ENCODE measurements around the gene PGBD4. TPM values are rescaled to one million over a fixed set of nuclear protein-coding genes. Genes with fewer than 3 reads are reported as not detected.

PGBD4 gene
- polyA plus RNA-seq (ENCODE audit: insufficient read length in 3 of 3), result 1 to 10 TPM; 2.0 to 2.3 (median 2.0) TPM

- DNase-seq (ENCODE audit: low read depth in 3 of 3, low spot score in 2 of 3), result peak; percentile 95 to 98 (median 97)
These were observed at the start of gene PGBD4, which contains the start of gene EMC7 for GRCh38 chr15:34101366-34102174. Gene PGBD4 (plus strand): TSS chr15:34102083. CDS start chr15:34102532, 449 bp downstream. Gene EMC7 (minus strand): TSS chr15:34101862. CDS start chr15:34101839, 23 bp downstream.

GRCh38 chr15:34054081-34054707 is 47.7 kb upstream of the PGBD4 start:
- no peak for DNase-seq (ENCODE audit: low read depth in 3 of 3, low spot score in 2 of 3)

GRCh38 chr15:34055868-34056595 is 45.9 kb upstream of the PGBD4 start:
- no peak for DNase-seq (ENCODE audit: low read depth in 3 of 3, low spot score in 2 of 3)

GRCh38 chr15:34056911-34057310 is 45.0 kb upstream of the PGBD4 start:
- DNase-seq (ENCODE audit: low read depth in 3 of 3, low spot score in 2 of 3), result no peak

GRCh38 chr15:34059476-34059875 is 42.4 kb upstream of the PGBD4 start:
- DNase-seq (ENCODE audit: low read depth in 3 of 3, low spot score in 2 of 3), result no peak

GRCh38 chr15:34059946-34060345 is 41.9 kb upstream of the PGBD4 start:
- no peak for DNase-seq (ENCODE audit: low read depth in 3 of 3, low spot score in 2 of 3)

GRCh38 chr15:34064438-34064837 is 37.4 kb upstream of the PGBD4 start:
- DNase-seq (ENCODE audit: low read depth in 3 of 3, low spot score in 2 of 3), result no peak

GRCh38 chr15:34065261-34065660 is 36.6 kb upstream of the PGBD4 start:
- no peak for DNase-seq (ENCODE audit: low read depth in 3 of 3, low spot score in 2 of 3)

GRCh38 chr15:34065941-34066340 is 35.9 kb upstream of the PGBD4 start:
- DNase-seq (ENCODE audit: low read depth in 3 of 3, low spot score in 2 of 3), result no peak

- DNase-seq (ENCODE audit: low read depth in 3 of 3, low spot score in 2 of 3), result no peak
These were observed 31.9 kb upstream of the PGBD4 start for GRCh38 chr15:34070003-34070402.

- no peak for DNase-seq (ENCODE audit: low read depth in 3 of 3, low spot score in 2 of 3)
These were observed 25.1 kb upstream of the PGBD4 start for GRCh38 chr15:34076785-34077184.

GRCh38 chr15:34078900-34079299 is 23.0 kb upstream of the PGBD4 start:
- DNase-seq (ENCODE audit: low read depth in 3 of 3, low spot score in 2 of 3), result no peak

GRCh38 chr15:34079904-34080303 is 22.0 kb upstream of the PGBD4 start:
- no peak for DNase-seq (ENCODE audit: low read depth in 3 of 3, low spot score in 2 of 3)

GRCh38 chr15:34084086-34084485 is 17.8 kb upstream of the PGBD4 start:
- DNase-seq (ENCODE audit: low read depth in 3 of 3, low spot score in 2 of 3), result no peak

GRCh38 chr15:34085746-34086145 is 16.1 kb upstream of the PGBD4 start:
- no peak for DNase-seq (ENCODE audit: low read depth in 3 of 3, low spot score in 2 of 3)

GRCh38 chr15:34099914-34100313 is 2.0 kb upstream of the PGBD4 start:
- no peak for DNase-seq (ENCODE audit: low read depth in 3 of 3, low spot score in 2 of 3)

- DNase-seq (ENCODE audit: low read depth in 3 of 3, low spot score in 2 of 3), result no peak
These were observed 467 bp downstream of the PGBD4 start for GRCh38 chr15:34102175-34102925.

GRCh38 chr15:34106423-34106822 is 4.5 kb downstream of the PGBD4 start:
- DNase-seq (ENCODE audit: low read depth in 3 of 3, low spot score in 2 of 3), result no peak

- DNase-seq (ENCODE audit: low read depth in 3 of 3, low spot score in 2 of 3), result no peak
These were observed 5.4 kb downstream of the PGBD4 start for GRCh38 chr15:34107315-34107714.

GRCh38 chr15:34109797-34110663 is 8.1 kb downstream of the PGBD4 start:
- DNase-seq (ENCODE audit: low read depth in 3 of 3, low spot score in 2 of 3), result peak in 1 of 3 donors; percentile 27
